Hepatocyte (in vitro differentiated cells): ENCODE measurements around the gene ZFAND5. TPM values are rescaled to one million over a fixed set of nuclear protein-coding genes. Genes with fewer than 3 reads are reported as not detected.
A peak's percentile ranks its signal among the peaks of the same experiment; 100 is the strongest.

ENCODE experiments used
- DNase-seq: peaks from one replicate; pipeline ENCODE4 v3.0.0-alpha.2; 2016; ENCODE audit warnings: low spot score
- H2AFZ ChIP-seq: fragments of 200-600 bp; sonication (generic); 2 replicates; pipeline ENCODE4 v1.6.0; 2016; ENCODE audit warnings: antibody characterized with exemption, mild to moderate bottlenecking
- H3K27ac ChIP-seq: fragments of 200-600 bp; sonication (generic); 2 replicates; pipeline ENCODE4 v1.5.1; 2016; ENCODE audit warnings: mild to moderate bottlenecking
- H3K27me3 ChIP-seq: fragments of 200-600 bp; sonication (generic); 2 replicates; pipeline ENCODE4 v1.6.1; 2016
- H3K36me3 ChIP-seq: fragments of 200-600 bp; sonication (generic); replicated peaks from 2 replicates; pipeline ENCODE4 v1.5.1; 2016; ENCODE audit warnings: low read depth; ENCODE audit not compliant: insufficient read depth
- H3K4me1 ChIP-seq: fragments of 200-600 bp; sonication (generic); 2 replicates; pipeline ENCODE4 v1.5.1; 2016; ENCODE audit warnings: mild to moderate bottlenecking, moderate library complexity; ENCODE audit not compliant: insufficient read depth
- H3K4me2 ChIP-seq: fragments of 200-600 bp; sonication (generic); 2 replicates; pipeline ENCODE4 v1.6.0; 2016
- H3K4me3 ChIP-seq: fragments of 200-600 bp; sonication (generic); 2 replicates; pipeline ENCODE4 v1.5.1; 2016; ENCODE audit warnings: mild to moderate bottlenecking
- H3K79me2 ChIP-seq: fragments of 200-600 bp; sonication (generic); 2 replicates; pipeline ENCODE4 v1.6.0; 2017; ENCODE audit warnings: mild to moderate bottlenecking
- H3K9me2 ChIP-seq: fragments of 200-600 bp; sonication (generic); replicated peaks from 2 replicates; pipeline ENCODE4 v1.6.0; 2017; ENCODE audit warnings: mild to moderate bottlenecking; ENCODE audit not compliant: insufficient read depth
- H3K9me3 ChIP-seq: fragments of 200-600 bp; sonication (generic); 2 replicates; pipeline ENCODE4 v1.5.1; 2016; ENCODE audit warnings: low read depth, mild to moderate bottlenecking
- H4K20me1 ChIP-seq: fragments of 200-600 bp; sonication (generic); 2 replicates; pipeline ENCODE4 v1.6.0; 2016; ENCODE audit warnings: mild to moderate bottlenecking; ENCODE audit not compliant: insufficient read depth, poor library complexity, severe bottlenecking
- EZH2 ChIP-seq: fragments of 200-600 bp; sonication (generic); IDR thresholded peaks from 2 replicates; pipeline ENCODE4 v1.6.1; 2016; ENCODE audit warnings: antibody characterized with exemption, mild to moderate bottlenecking, borderline replicate concordance
- EZH2phosphoT487 ChIP-seq: fragments of 200-600 bp; sonication (generic); IDR thresholded peaks from one replicate; pipeline ENCODE4 v1.6.1; 2018; ENCODE audit warnings: antibody characterized with exemption, mild to moderate bottlenecking, low read depth, moderate library complexity; ENCODE audit not compliant: unreplicated experiment, severe bottlenecking
- WGBS: methylation state at CpG from one replicate; pipeline ENCODE4 v1.1.6; 2016; ENCODE audit warnings: low lambda C conversion rate; ENCODE audit errors: missing lambda C conversion rate; 5-methylcytosine and 5-hydroxymethylcytosine counted together
- polyA plus RNA-seq: library from polyadenylated mRNA; unstranded; fragments of >200 nt; fragmentation: Nextera tagmentation; extraction: Ambion mirVana; gene quantifications from 2 replicates; pipeline ENCODE4 v1.2.1, GENCODE V29; 2016
- total RNA-seq: library from RNA; depleted of rRNA; stranded (reverse); fragments of >200 nt; gene quantifications from 2 replicates; pipeline ENCODE4 v1.2.3, GENCODE V29; 2014
- TF ChIP-seq, protein P1 (sequence below): fragments of 200-600 bp; sonication (generic); IDR thresholded peaks from 2 replicates; pipeline ENCODE4 v1.5.1; 2016; ENCODE audit warnings: antibody characterized with exemption, mild to moderate bottlenecking; ENCODE audit not compliant: poor library complexity

Gene ZFAND5
- total and polyA plus RNA-seq, 2 experiments from 2014 or later, result 208 to 288 TPM

DNA sequence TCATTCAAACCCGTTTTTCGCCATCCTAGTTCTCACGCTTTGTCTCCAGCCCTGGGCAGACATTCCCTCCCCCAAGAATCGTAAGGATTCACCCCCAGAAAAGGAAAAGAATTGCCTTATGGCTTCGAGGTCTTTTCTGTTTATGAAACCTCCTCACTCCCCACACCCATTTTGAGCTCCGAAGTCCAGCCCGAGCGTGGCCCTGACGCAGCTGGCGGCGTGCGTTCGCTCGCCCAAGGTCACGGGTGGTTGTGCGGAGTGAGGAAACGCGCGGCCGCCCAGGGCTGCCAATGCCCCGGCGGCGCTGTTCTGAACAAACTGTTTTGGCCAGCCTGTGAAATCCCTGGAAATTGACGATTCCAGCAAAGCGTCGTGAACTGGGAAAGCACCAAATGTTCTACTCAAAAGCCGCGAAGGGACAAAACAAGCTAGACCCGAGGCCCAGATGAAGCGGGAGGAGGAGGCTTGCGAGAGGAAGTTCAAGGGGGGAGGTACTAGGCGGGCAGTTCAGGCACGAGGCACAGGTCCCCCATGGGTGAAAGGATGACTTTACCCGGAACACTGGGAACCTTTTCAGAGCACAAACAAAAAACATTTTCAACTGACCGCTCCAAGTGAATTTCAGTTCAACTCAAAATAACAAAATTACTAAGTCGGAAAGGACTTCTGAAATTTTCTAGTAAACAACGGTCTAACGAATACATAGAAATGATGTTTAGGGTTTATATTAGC, 683 bp upstream of the ZFAND5 start:
- peak overlapping the region; percentile 81 for H3K4me2 ChIP-seq
- H2AFZ ChIP-seq, result peak overlapping the region; percentile 70
- no peaks in the 10 kb centered on the region for H3K36me3 ChIP-seq
- DNase-seq, result peak; percentile 92
- H3K9me2 ChIP-seq, result no peaks in the 10 kb centered on the region
- peaks cover 15% of the 10 kb centered on the region for H3K4me1 ChIP-seq
- H3K27me3 ChIP-seq, result no peaks in the 10 kb centered on the region
- 4% methylated on average over 38 of the region's 38 CpGs for WGBS
- peaks cover 41% of the 10 kb centered on the region for H3K79me2 ChIP-seq
- TF ChIP-seq, protein P1, sequence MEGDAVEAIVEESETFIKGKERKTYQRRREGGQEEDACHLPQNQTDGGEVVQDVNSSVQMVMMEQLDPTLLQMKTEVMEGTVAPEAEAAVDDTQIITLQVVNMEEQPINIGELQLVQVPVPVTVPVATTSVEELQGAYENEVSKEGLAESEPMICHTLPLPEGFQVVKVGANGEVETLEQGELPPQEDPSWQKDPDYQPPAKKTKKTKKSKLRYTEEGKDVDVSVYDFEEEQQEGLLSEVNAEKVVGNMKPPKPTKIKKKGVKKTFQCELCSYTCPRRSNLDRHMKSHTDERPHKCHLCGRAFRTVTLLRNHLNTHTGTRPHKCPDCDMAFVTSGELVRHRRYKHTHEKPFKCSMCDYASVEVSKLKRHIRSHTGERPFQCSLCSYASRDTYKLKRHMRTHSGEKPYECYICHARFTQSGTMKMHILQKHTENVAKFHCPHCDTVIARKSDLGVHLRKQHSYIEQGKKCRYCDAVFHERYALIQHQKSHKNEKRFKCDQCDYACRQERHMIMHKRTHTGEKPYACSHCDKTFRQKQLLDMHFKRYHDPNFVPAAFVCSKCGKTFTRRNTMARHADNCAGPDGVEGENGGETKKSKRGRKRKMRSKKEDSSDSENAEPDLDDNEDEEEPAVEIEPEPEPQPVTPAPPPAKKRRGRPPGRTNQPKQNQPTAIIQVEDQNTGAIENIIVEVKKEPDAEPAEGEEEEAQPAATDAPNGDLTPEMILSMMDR, result peak; percentile 14
- no peak for TF ChIP-seq EZH2phosphoT487
- H3K9me3 ChIP-seq, result no peaks in the 10 kb centered on the region
- H3K27ac ChIP-seq, result peak overlapping the region; percentile 99
- H3K4me3 ChIP-seq, result peak overlapping the region; percentile 16
- peaks cover 32% of the 10 kb centered on the region for H4K20me1 ChIP-seq

DNA sequence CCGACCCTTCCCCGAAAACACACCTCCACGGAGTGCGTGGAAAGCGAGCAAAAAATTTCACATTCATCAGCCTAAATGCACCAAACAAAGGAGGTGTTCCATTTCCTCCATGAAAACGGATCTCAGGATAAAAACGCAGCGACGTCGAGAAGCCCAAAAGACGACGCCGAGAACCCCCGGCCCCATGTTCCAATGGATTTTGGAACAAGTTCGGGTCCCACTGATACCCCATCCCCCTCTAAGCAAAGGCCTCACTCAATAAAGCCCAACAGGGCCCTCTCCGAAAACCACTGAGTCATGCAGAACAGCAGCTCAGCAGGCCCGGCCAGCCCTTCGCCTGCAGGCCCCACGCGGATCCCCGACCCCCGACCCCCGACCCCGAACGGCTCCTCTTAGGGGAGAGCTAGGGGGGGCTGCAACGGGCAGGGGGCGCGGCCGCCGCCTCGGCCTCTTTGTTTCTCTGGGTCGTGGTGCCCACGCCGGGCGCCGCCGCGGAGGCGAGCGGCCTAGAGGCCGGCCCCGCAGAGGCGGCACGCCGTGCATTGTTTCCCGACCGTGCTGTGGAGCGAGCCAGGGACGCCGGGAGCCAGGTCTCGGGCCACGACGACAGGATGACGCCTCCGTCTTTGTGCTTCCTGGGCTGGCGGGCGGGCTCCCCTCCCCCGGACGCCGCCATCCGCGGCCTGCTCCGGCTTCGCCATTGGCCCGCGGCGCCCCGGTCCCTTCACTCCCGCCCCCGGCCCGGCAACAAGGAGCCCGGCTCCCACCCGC, 915 bp downstream of the ZFAND5 start:
- DNase-seq, result peak; percentile 64
- Histone ChIP-seq H2AFZ (no peak overlapping the region), H3K9me2 (no peaks in the 10 kb centered on the region), H3K27me3 (no peaks in the 10 kb centered on the region), H3K9me3 (no peaks in the 10 kb centered on the region), H3K4me1 (peaks cover 31% of the 10 kb centered on the region), H3K4me2 (peak overlapping the region; percentile 80), H3K36me3 (peaks cover 5% of the 10 kb centered on the region), H3K4me3 (peak overlapping the region; percentile 74), H3K27ac (peak overlapping the region; percentile 100), H4K20me1 (peaks cover 48% of the 10 kb centered on the region), H3K79me2 (peaks cover 57% of the 10 kb centered on the region)
- TF ChIP-seq EZH2phosphoT487 (no peak), EZH2 (no peak)
- TF ChIP-seq, protein P1, result no peak
- WGBS, result 3% methylated on average over 46 of the region's 73 CpGs

DNA sequence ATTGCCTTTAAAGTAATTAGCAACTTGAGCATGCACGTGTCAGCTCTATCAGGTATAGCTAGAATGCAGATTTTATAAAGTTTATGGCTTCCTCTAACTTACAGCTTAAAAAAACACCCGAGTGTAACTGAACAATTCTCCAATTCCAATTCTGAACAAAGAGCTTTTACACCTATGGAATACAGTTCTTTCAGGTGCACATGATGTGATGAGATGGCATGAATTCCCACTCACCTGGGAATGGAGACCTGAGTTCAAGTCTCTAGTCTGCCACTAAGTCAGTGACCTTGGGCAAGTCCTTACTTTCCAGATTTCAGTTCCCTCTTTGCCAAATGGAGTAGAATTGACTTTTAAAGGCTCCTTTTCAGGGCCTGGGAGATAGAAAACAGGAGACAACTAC, 1.8 kb downstream of the ZFAND5 start:
- DNase-seq, result no peak
- TF ChIP-seq EZH2phosphoT487, result no peak
- TF ChIP-seq EZH2, result no peak
- TF ChIP-seq, protein P1, result no peak
- Histone ChIP-seq H3K36me3 (peaks cover 5% of the 10 kb centered on the region), H3K4me3 (peak overlapping the region; percentile 74), H2AFZ (no peak overlapping the region), H3K27ac (peak overlapping the region; percentile 100), H3K4me2 (peak overlapping the region; percentile 80), H4K20me1 (peaks cover 56% of the 10 kb centered on the region), H3K9me2 (no peaks in the 10 kb centered on the region), H3K79me2 (peaks cover 66% of the 10 kb centered on the region), H3K27me3 (no peaks in the 10 kb centered on the region), H3K4me1 (peaks cover 39% of the 10 kb centered on the region), H3K9me3 (no peaks in the 10 kb centered on the region)
- WGBS, result 2% methylated on average over 2 of the region's 2 CpGs
